ENCODE results near the gene EN2. TPM values are rescaled to one million over a fixed set of nuclear protein-coding genes. Genes with fewer than 3 reads are reported as not detected.

Gene EN2
- total RNA-seq, 1 experiment from 2014 or later = 0.07 TPM

DNA sequence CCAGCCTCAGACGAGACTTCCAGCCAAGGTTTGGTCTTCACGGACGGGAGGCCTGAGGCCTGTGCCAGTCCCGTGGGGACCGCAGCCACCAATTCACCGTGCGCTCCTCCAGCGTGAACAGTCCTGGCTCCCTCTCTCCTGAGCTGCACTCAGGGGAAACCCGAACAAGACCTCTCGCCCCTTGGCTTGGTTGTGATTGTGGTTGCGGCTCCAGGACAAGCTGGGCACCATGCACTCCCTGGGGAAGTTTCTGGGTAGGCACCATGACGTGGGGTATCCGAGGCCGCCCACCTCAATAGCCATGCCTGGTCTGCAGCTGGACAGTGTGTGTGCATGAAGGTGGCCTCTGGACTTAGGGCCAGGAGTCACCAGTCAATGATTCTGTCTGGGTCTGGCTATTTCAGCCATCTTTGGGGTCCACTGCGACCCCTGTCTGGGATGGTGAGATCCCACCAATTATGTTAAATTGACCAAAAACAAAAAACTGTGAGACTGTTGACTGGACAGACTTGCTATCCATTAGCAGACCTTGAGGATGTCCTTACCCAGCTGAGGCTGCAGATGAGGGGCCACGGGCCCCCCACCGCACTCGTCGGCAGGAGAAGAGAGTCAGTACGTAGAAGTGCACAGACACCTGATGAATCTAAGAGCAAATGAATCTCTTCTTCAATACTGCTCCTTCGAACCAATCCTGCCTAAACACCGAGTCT is 33.5 kb upstream of the EN2 start:
- Histone ChIP-seq H3K27me3 (ENCODE audit: insufficient read depth, low read length) (no peaks in the 10 kb centered on the region), H4K91ac (ENCODE audit: insufficient read length, low read depth, low read length) (no peak overlapping the region), H3K9ac (ENCODE audit: extremely low read depth, insufficient read length, low read length) (no peak overlapping the region), H3T11ph (ENCODE audit: low read length) (no peak overlapping the region), H2BK12ac (ENCODE audit: insufficient read length, low read depth, low read length) (no peak overlapping the region), H3K56ac (ENCODE audit: insufficient read length, low read depth, low read length) (no peak overlapping the region), H3K79me1 (ENCODE audit: insufficient read depth, low read depth, low read length, poor library complexity, severe bottlenecking) (no peaks in the 10 kb centered on the region), H3K4me1 (ENCODE audit: insufficient read depth, low read length) (no peaks in the 10 kb centered on the region), H3K4ac (ENCODE audit: low read depth, low read length) (no peak overlapping the region), H3K23me2 (ENCODE audit: insufficient read length, low read depth, low read length, poor library complexity, severe bottlenecking) (no peaks in the 10 kb centered on the region), H4K8ac (replicated peaks; ENCODE audit: insufficient read length, low read depth, low read length) (no peak overlapping the region), H2AFZ (ENCODE audit: low read length) (no peak overlapping the region), H2BK5ac (ENCODE audit: insufficient read length, low read length) (no peak overlapping the region), H2AK5ac (ENCODE audit: insufficient read length, low read length) (no peak overlapping the region), H4K20me1 (ENCODE audit: control insufficient read depth, insufficient read depth, insufficient read length) (no peaks in the 10 kb centered on the region), H2BK20ac (ENCODE audit: low read depth, low read length, poor library complexity, severe bottlenecking) (no peak overlapping the region), H3K79me2 (ENCODE audit: insufficient read depth, low read length) (no peaks in the 10 kb centered on the region), H2BK15ac (ENCODE audit: low read depth, low read length) (no peak overlapping the region), H3K14ac (ENCODE audit: insufficient read depth, low read length) (no peak overlapping the region), H3K23ac (ENCODE audit: insufficient read length, low read depth, low read length) (no peak overlapping the region), H3K18ac (ENCODE audit: insufficient read length, low read depth, low read length) (no peak overlapping the region), H4K5ac (ENCODE audit: insufficient read length, low read depth, low read length) (no peak overlapping the region), H3K4me2 (ENCODE audit: insufficient read depth, insufficient read length, low read length) (no peak overlapping the region), H3K9me3 (ENCODE audit: control insufficient read depth, low read depth, low read length) (no peaks in the 10 kb centered on the region), H2BK120ac (ENCODE audit: low read depth, low read length, poor library complexity, severe bottlenecking) (no peak overlapping the region), H3K27ac (ENCODE audit: insufficient read length, low read depth, low read length) (no peak overlapping the region)
- no peaks in the 10 kb centered on the region for H3K36me3 Mint-ChIP-seq (ENCODE audit: insufficient read depth in 1 of 3, low read depth in 3 of 3)
- H3K9me3 Mint-ChIP-seq = peaks cover 0 to 2% of the 10 kb centered on the region in 2 experiments; a peak in 1 of 5 replicates
- TF ChIP-seq, protein P1, sequence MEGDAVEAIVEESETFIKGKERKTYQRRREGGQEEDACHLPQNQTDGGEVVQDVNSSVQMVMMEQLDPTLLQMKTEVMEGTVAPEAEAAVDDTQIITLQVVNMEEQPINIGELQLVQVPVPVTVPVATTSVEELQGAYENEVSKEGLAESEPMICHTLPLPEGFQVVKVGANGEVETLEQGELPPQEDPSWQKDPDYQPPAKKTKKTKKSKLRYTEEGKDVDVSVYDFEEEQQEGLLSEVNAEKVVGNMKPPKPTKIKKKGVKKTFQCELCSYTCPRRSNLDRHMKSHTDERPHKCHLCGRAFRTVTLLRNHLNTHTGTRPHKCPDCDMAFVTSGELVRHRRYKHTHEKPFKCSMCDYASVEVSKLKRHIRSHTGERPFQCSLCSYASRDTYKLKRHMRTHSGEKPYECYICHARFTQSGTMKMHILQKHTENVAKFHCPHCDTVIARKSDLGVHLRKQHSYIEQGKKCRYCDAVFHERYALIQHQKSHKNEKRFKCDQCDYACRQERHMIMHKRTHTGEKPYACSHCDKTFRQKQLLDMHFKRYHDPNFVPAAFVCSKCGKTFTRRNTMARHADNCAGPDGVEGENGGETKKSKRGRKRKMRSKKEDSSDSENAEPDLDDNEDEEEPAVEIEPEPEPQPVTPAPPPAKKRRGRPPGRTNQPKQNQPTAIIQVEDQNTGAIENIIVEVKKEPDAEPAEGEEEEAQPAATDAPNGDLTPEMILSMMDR (conservative IDR thresholded peaks at IDR 0.05) = no peak
- WGBS (ENCODE audit: extremely low coverage, insufficient read length, low lambda C conversion rate) = no CpG with 5 or more reads among the region's 22 CpGs
- no peak for DNase-seq
- H3K4me1 Mint-ChIP-seq = no peaks in the 10 kb centered on the region
- no peak overlapping the region for H3K4me3 Mint-ChIP-seq
- no peak overlapping the region for H3K27ac Mint-ChIP-seq
- peaks cover 80% of the 10 kb centered on the region for H3K27me3 Mint-ChIP-seq (ENCODE audit: low read depth)
